T-helper 17 cell (primary cell): ENCODE results near the gene S100A5. TPM values are rescaled to one million over a fixed set of nuclear protein-coding genes. Genes with fewer than 3 reads are reported as not detected.
"Not testable (repeated sequence)": the region's sequence is repeated elsewhere in the genome, so short reads cannot be mapped to it uniquely, and the experiment has no call there.

Experiments
- ATAC-seq: fragments of 150-1000 bp; cut with Tn5 transposase; 2 replicates; pipeline ENCODE4 v1.10.0; 2021; ENCODE audit warnings: mild to moderate bottlenecking, moderate library complexity
- DNase-seq, 3 donors: peaks; one replicate each; pipeline versions ENCODE4 v3.0.0 to v3.0.0-alpha.2; 2020 to 2021
- H3K9me3 ChIP-seq: one replicate; pipeline ENCODE4 v1.7.0; 2013; ENCODE audit warnings: low read length, mild to moderate bottlenecking; ENCODE audit not compliant: control insufficient read depth, poor library complexity, severe bottlenecking
- H3K27ac Mint-ChIP-seq: one replicate; pipeline ENCODE4 v1.8.0; 2022; ENCODE audit warnings: mild to moderate bottlenecking, moderate library complexity, mixed read lengths
- H3K27me3 Mint-ChIP-seq: one replicate; pipeline ENCODE4 v1.8.0; 2022; ENCODE audit warnings: mixed read lengths
- H3K36me3 Mint-ChIP-seq: one replicate; pipeline ENCODE4 v1.8.0; 2022; ENCODE audit warnings: low read depth, mixed read lengths
- H3K4me1 Mint-ChIP-seq: one replicate; pipeline ENCODE4 v1.8.0; 2022; ENCODE audit warnings: mild to moderate bottlenecking, mixed read lengths
- H3K4me3 Mint-ChIP-seq: one replicate; pipeline ENCODE4 v1.8.0; 2022; ENCODE audit warnings: mild to moderate bottlenecking, moderate library complexity, mixed read lengths
- total RNA-seq, 4 donors: library from RNA in 2 of 4; stranded (reverse) in 2 of 4; gene quantifications; one replicate each; pipeline ENCODE4 v1.2.3 and lab custom pipeline; 2022 to 2026

The S100A5 gene
- total RNA-seq, 2 donors from 2014 or later: 1.1 TPM; not detected in 1

GRCh38 chr1:153531638-153532037 is 9.1 kb downstream of the S100A5 start:
- H3K4me1 Mint-ChIP-seq: peaks cover 55% of the 10 kb centered on the region

GRCh38 chr1:153527683-153528040 is 13.1 kb downstream of the S100A5 start:
- no peaks in the 10 kb centered on the region for H3K36me3 Mint-ChIP-seq
- H3K9me3 ChIP-seq: no peaks in the 10 kb centered on the region
- no peak overlapping the region for H3K4me3 Mint-ChIP-seq
- H3K27ac Mint-ChIP-seq: no peak overlapping the region
- DNase-seq (no peak), ATAC-seq (no peak)
- no peaks in the 10 kb centered on the region for H3K27me3 Mint-ChIP-seq
- peaks cover 25% of the 10 kb centered on the region for H3K4me1 Mint-ChIP-seq

More at GRCh38 chr1:153531638-153532037, 9.1 kb downstream of the S100A5 start:
- ATAC-seq: no peak
- H3K27ac Mint-ChIP-seq: peak overlapping the region; percentile 96
- no peak overlapping the region for H3K4me3 Mint-ChIP-seq
- H3K27me3 Mint-ChIP-seq: no peaks in the 10 kb centered on the region
- H3K9me3 ChIP-seq: no peaks in the 10 kb centered on the region
- H3K36me3 Mint-ChIP-seq: no peaks in the 10 kb centered on the region
- DNase-seq: no peak

DNA sequence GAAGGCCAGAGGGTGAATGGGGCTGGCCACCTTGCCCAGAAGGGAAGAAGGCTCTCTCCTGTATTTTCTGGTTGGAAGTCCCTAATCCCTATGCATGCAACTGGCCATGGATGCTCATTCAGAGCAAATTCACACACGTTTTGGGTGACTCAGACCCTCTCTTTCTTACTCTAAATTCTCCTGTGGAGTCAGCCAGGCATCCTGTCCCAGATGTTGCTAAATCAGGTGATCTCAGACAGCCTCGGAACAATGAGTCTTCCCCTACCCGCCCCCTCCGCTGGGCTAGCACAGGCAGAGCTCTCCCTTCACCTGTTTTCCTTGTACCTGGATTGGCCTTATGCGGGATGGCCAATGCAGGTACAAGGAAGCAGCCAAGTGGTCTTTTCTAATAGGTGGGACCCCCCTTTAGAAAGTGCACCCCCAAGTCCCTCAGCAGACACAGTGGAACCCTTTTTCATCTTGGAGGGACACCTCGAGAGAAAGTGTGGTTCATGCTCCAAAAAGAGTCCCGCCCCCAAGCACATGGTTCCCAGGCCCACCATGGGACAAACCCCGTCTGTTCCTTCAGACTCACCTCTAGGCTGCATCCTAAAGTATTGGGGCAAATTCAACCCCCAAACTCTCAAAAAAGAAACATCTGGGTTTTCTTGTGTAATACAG is 13.6 kb downstream of the S100A5 start:
- no peak for DNase-seq
- no peak for ATAC-seq
- peak overlapping the region; percentile 90 for H3K27ac Mint-ChIP-seq

DNA sequence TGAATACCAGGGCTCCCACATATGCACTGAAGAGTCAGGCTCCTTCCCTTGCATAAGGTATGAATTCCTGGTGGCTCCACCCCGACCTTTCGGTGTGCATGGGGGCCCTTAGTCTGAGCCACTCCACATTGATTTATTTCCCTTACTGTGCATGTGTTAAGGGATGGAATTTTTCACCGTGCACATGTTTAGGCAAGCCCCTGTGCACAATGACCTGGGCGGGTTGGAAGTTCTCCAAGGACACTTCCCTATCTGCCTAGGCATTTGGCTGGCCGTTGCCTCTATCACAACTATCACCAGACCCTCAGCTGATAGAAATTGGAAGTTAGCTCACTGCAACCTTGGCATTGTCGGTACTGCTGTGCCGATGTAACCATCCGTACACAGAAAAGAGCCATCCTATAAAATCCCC is 14.6 kb downstream of the S100A5 start:
- H3K4me1 Mint-ChIP-seq: peaks cover 13% of the 10 kb centered on the region
- no peak overlapping the region for H3K4me3 Mint-ChIP-seq
- H3K36me3 Mint-ChIP-seq: no peaks in the 10 kb centered on the region
- DNase-seq: no peak
- no peak for ATAC-seq
- no peaks in the 10 kb centered on the region for H3K27me3 Mint-ChIP-seq
- peak overlapping the region; percentile 90 for H3K27ac Mint-ChIP-seq
- no peaks in the 10 kb centered on the region for H3K9me3 ChIP-seq

More for the DNA sequence above, 13.6 kb downstream of the S100A5 start:
- Mint-ChIP-seq H3K4me3 (no peak overlapping the region), H3K4me1 (peaks cover 20% of the 10 kb centered on the region), H3K36me3 (no peaks in the 10 kb centered on the region), H3K27me3 (no peaks in the 10 kb centered on the region)
- no peaks in the 10 kb centered on the region for H3K9me3 ChIP-seq

GRCh38 chr1:153525088-153525728 is 15.5 kb downstream of the S100A5 start:
- Mint-ChIP-seq H3K4me1 (peaks cover 8% of the 10 kb centered on the region), H3K27me3 (no peaks in the 10 kb centered on the region), H3K36me3 (no peaks in the 10 kb centered on the region), H3K27ac (peak overlapping the region; percentile 62), H3K4me3 (no peak overlapping the region)
- no peaks in the 10 kb centered on the region for H3K9me3 ChIP-seq
- ATAC-seq (no peak), DNase-seq (no peak)

DNA sequence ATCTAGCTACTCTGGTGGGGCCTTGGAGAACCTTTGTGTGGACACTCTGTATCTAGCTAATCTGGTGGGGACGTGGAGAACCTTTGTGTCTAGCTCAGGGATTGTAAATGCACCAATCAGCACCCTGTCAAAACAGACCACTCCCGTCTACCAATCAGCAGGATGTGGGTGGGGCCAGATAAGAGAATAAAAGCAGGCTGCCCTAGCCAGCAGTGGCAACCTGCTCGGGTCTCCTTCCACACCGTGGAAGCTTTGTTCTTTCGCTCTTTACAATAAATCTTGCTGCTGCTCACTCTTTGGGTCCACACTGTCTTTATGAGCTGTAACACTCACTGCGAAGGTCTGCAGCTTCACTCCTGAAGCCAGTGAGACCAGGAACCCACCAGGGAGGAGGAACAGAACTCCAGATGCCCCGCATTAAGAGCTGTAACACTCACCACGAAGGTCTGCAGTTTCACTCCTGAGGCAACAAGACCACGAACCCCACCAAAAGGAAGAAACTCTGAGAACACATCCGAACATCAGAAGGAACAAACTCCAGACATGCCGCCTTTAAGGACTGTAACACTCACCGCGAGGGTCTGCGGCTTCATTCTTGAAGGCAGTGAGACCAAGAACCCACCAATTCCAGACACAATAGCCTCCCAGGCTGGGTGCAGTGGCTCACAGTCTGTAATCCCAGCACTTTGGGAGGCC is 18.2 kb downstream of the S100A5 start:
- ATAC-seq, H3K27me3 Mint-ChIP-seq, H3K27ac Mint-ChIP-seq, H3K9me3 ChIP-seq, H3K4me3 Mint-ChIP-seq, H3K36me3 Mint-ChIP-seq, DNase-seq: not testable (repeated sequence)
- peaks cover 10% of the 10 kb centered on the region for H3K4me1 Mint-ChIP-seq

- not testable (repeated sequence) for H3K4me3 Mint-ChIP-seq, H3K9me3 ChIP-seq, H3K36me3 Mint-ChIP-seq, DNase-seq, H3K27ac Mint-ChIP-seq, ATAC-seq, H3K27me3 Mint-ChIP-seq
- H3K4me1 Mint-ChIP-seq: peaks cover 10% of the 10 kb centered on the region
Observed at GRCh38 chr1:153521808-153522207, 18.9 kb downstream of the S100A5 start.

GRCh38 chr1:153520818-153521476 is 19.8 kb downstream of the S100A5 start:
- no peaks in the 10 kb centered on the region for H3K36me3 Mint-ChIP-seq
- no peak for DNase-seq
- ATAC-seq: no peak
- no peak overlapping the region for H3K27ac Mint-ChIP-seq
- H3K9me3 ChIP-seq: no peaks in the 10 kb centered on the region
- H3K4me3 Mint-ChIP-seq: no peak overlapping the region
- peaks cover 8% of the 10 kb centered on the region for H3K4me1 Mint-ChIP-seq
- no peaks in the 10 kb centered on the region for H3K27me3 Mint-ChIP-seq

GRCh38 chr1:153520137-153520691 is 20.5 kb downstream of the S100A5 start:
- Mint-ChIP-seq H3K27ac (peak overlapping the region; percentile 11), H3K4me1 (peaks cover 13% of the 10 kb centered on the region)
- not testable (repeated sequence) for ATAC-seq, DNase-seq, H3K4me3 Mint-ChIP-seq, H3K9me3 ChIP-seq, H3K27me3 Mint-ChIP-seq, H3K36me3 Mint-ChIP-seq

GRCh38 chr1:153519242-153519641 is 21.5 kb downstream of the S100A5 start:
- Mint-ChIP-seq H3K27me3 (no peaks in the 10 kb centered on the region), H3K27ac (no peak overlapping the region), H3K4me3 (no peak overlapping the region), H3K36me3 (no peaks in the 10 kb centered on the region), H3K4me1 (peaks cover 13% of the 10 kb centered on the region)
- DNase-seq (no peak), ATAC-seq (no peak)
- no peaks in the 10 kb centered on the region for H3K9me3 ChIP-seq

DNA sequence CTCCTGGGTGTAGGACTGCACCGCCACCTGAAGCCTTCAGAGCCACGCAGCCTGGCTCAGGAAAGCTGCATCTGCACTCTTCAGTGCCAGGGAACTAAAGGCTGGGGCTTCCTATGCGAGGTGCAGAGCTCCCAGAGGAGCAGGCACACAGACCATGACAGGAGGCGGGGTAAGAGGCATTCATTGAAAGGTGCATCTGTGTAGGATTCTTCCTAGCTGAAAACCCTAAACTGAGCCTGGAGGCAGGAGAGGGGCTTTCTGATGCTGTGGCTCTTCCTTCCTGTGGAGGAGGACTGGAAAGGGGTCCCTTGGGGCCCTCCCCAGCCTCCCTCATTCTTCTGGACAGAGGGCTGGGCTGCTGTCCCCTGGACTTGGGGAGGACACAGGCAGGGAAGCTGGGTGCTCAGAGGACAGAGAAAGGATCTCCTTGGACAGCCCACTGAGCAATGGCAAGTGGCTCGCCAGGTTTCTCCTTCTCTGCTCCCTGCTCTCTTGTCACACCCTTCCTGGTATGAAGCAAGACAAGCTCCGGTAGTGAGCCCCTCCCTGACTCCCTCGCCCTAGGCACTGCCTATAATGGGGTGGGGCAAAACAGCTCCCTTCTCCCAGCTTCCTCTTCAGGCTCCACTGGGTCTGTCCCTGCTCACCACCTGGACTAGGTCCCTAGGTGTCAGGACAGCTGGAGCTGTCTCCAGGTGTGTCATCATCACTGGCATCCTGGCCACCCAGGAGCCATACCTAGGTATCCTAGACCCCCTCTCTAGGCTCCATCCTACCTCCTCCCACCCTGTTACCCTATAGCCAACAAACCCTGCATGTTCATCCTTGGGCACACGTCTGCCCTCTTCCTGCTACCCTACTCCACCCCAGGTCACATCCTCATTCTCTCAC is 25.0 kb downstream of the S100A5 start:
- no peaks in the 10 kb centered on the region for H3K9me3 ChIP-seq
- Mint-ChIP-seq H3K4me3 (peak overlapping the region; percentile 57), H3K36me3 (no peaks in the 10 kb centered on the region), H3K4me1 (peaks cover 18% of the 10 kb centered on the region), H3K27me3 (no peaks in the 10 kb centered on the region), H3K27ac (peak overlapping the region; percentile 83)
- no peak for ATAC-seq
- no peak for DNase-seq

GRCh38 chr1:153513666-153514065 is 27.1 kb downstream of the S100A5 start:
- no peak for ATAC-seq
- no peaks in the 10 kb centered on the region for H3K36me3 Mint-ChIP-seq
- peak overlapping the region; percentile 27 for H3K27ac Mint-ChIP-seq
- H3K4me3 Mint-ChIP-seq: no peak overlapping the region
- H3K9me3 ChIP-seq: no peaks in the 10 kb centered on the region
- no peak for DNase-seq
- H3K27me3 Mint-ChIP-seq: no peaks in the 10 kb centered on the region
- H3K4me1 Mint-ChIP-seq: peaks cover 22% of the 10 kb centered on the region
